Upper lobe of left lung (tissue), 6 donors: ENCODE results near the gene PURB. TPM values are rescaled to one million over a fixed set of nuclear protein-coding genes. Genes with fewer than 3 reads are reported as not detected.
A peak's percentile ranks its signal among the peaks of the same experiment; 100 is the strongest.

Experiments
- ATAC-seq, 2 donors: fragments of 200-7000 bp; cut with Tn5 transposase; one replicate each; pipeline ENCODE4 v1.9.1; 2022; ENCODE audit warnings: mild to moderate bottlenecking in 2 of 2, moderate library complexity in 2 of 2; ENCODE audit not compliant: low FRiP score in 2 of 2
- DNase-seq, 2 donors: peaks; one replicate each; pipeline ENCODE4 v3.0.0-alpha.2; 2019 to 2020
- H3K27ac ChIP-seq, 4 donors: fragments of 200-600 bp; sonication (generic); one replicate each; pipeline ENCODE4 v1.5.1; 2016 to 2019
- H3K27me3 ChIP-seq, 4 donors: fragments of 200-600 bp; sonication (generic); one replicate each; pipeline ENCODE4 v1.5.1; 2017 to 2019
- H3K36me3 ChIP-seq, 4 donors: fragments of 200-600 bp; sonication (generic); one replicate each; pipeline ENCODE4 v1.5.1; 2016 to 2019
- H3K4me1 ChIP-seq, 4 donors: fragments of 200-600 bp; sonication (generic); one replicate each; pipeline ENCODE4 v1.5.1; 2018 to 2019
- H3K4me3 ChIP-seq, 4 donors: fragments of 200-600 bp; sonication (generic); one replicate each; pipeline ENCODE4 v1.5.1; 2017 to 2019; ENCODE audit warnings: mild to moderate bottlenecking in 2 of 4, moderate library complexity in 1 of 4
- H3K9me3 ChIP-seq, 4 donors: fragments of 200-600 bp; sonication (generic); one replicate each; pipeline ENCODE4 v1.5.1; 2018 to 2019
- EP300 ChIP-seq, 4 donors: sonication (generic); formaldehyde crosslinking; IDR thresholded peaks; one replicate each; pipeline ENCODE4 v1.5.1; 2017; ENCODE audit warnings: antibody characterized with exemption in 4 of 4, control low read depth in 2 of 4
- POLR2A ChIP-seq, 4 donors: fragments of 450-650 bp; IDR thresholded peaks; one replicate each; pipeline ENCODE4 v1.5.1; 2016 to 2017; ENCODE audit warnings: antibody characterized with exemption in 4 of 4, mild to moderate bottlenecking in 2 of 4
- POLR2AphosphoS5 ChIP-seq, 2 donors: sonication (generic); formaldehyde crosslinking; IDR thresholded peaks; one replicate each; pipeline ENCODE4 v1.5.1; 2017; ENCODE audit warnings: antibody characterized with exemption in 2 of 2
- WGBS, 2 donors: methylation state at CpG; one replicate each; pipeline ENCODE4 v1.1.5; 2017 to 2018; 5-methylcytosine and 5-hydroxymethylcytosine counted together
- total RNA-seq, 6 donors: library from RNA; depleted of rRNA in 4 of 6; stranded (reverse); fragments of >200 nt in 4 of 6; gene quantifications; one replicate each; pipeline versions ENCODE4 v1.1.0 to v1.2.1, GENCODE V29; 2016 to 2021
- TF ChIP-seq, protein P1 (sequence below), 6 experiments: fragments of 450-650 bp in 4 of 6; fragments of 200-600 bp in 2 of 6; sonication (generic) in 2 of 6; IDR thresholded peaks; one replicate each; pipeline ENCODE4 v1.5.1; 2016 to 2019; ENCODE audit warnings: antibody characterized with exemption in 6 of 6
- donor health status: DM: no; HTN: no; CAD: no; lungs with moderate emphysema.
- donor health status: DM: no; HTN: yes; CAD: no; lungs with severe emphysema.

The PURB gene
- total RNA-seq, 6 donors from 2014 or later: 15.0 to 38.2 (median 21.7) TPM

DNA sequence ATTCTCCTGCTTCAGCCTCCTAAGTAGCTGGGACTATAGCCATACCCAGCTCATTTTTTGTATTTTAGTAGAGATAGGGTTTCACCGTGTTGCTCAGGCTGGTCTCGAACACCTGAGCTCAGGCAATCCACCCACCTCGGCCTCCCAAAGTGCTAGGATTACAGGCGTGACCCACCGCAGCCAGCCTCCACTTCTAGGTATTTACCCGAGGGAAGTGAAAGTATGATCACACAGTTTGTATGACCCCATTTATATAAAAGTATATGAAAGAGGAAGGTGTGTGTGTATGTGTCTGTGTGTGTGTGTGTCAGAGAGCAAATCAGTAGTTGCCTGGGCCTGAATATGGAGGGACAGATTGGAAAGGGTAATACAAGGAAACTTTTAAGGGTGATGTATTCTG, 2.0 kb upstream of the PURB start:
- Histone ChIP-seq H3K27ac (peak overlapping the region in 1 of 4 donors; percentile 7), H3K36me3 (no peaks in the 10 kb centered on the region), H3K4me3 (no peak overlapping the region), H3K27me3 (no peaks in the 10 kb centered on the region), H3K4me1 (peaks cover 20 to 31% (median 25%) of the 10 kb centered on the region in 4 donors), H3K9me3 (no peaks in the 10 kb centered on the region)
- 83 to 88% methylated on average over 6 of the region's 6 CpGs for WGBS, 2 donors
- DNase-seq: no peak
- ATAC-seq: no peak
- TF ChIP-seq, protein P1, sequence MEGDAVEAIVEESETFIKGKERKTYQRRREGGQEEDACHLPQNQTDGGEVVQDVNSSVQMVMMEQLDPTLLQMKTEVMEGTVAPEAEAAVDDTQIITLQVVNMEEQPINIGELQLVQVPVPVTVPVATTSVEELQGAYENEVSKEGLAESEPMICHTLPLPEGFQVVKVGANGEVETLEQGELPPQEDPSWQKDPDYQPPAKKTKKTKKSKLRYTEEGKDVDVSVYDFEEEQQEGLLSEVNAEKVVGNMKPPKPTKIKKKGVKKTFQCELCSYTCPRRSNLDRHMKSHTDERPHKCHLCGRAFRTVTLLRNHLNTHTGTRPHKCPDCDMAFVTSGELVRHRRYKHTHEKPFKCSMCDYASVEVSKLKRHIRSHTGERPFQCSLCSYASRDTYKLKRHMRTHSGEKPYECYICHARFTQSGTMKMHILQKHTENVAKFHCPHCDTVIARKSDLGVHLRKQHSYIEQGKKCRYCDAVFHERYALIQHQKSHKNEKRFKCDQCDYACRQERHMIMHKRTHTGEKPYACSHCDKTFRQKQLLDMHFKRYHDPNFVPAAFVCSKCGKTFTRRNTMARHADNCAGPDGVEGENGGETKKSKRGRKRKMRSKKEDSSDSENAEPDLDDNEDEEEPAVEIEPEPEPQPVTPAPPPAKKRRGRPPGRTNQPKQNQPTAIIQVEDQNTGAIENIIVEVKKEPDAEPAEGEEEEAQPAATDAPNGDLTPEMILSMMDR (IDR thresholded peaks at IDR 0.05): no peak
- TF ChIP-seq POLR2AphosphoS5 (IDR thresholded peaks at IDR 0.05) (no peak), EP300 (IDR thresholded peaks at IDR 0.05) (no peak), POLR2A (IDR thresholded peaks at IDR 0.05) (no peak)

DNA sequence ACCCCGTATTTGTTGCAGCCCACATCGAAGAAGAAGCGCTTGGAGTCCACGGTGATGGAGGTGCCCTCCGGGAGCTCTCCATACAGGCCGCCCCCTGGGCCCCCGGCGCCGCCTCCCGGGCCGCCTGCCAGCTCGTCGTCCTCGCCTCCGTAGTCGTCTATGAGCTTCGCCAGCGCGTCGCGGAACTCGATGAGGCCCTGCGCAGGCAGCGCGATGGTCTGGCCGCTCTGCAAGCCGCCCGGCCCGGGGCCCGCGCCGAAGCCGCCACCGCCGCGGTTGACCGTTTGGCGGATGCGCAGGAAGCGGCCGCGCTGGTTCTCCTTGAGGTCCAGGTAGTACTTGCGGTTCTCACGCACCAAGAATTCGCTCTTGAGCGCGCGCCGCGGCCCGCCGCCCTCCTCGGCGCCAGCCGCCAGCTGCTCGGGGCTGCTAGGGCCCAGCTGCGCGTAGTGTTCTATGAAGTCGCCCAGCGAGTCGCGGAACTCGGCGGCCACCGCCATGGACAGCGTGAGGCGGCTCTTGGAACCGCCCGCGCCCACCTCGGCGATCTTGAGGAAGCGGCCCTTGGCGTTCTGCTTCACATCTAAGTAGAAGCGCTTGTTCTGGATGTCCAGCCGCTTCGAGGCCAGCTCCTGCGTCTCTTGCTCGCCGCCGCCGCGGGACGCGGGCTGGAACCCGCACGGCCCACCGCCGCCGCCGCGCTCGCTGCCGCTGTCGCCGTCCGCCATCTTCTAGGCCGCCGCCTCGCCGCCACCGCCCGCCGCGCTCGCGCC, 523 bp downstream of the PURB start:
- no peaks in the 10 kb centered on the region for H3K27me3 ChIP-seq
- TF ChIP-seq POLR2A (IDR thresholded peaks at IDR 0.05) (peak in 2 of 4 donors; percentile 57 to 81), EP300 (IDR thresholded peaks at IDR 0.05) (no peak), POLR2AphosphoS5 (IDR thresholded peaks at IDR 0.05) (peak in 1 of 2 donors; percentile 52)
- TF ChIP-seq, protein P1 (IDR thresholded peaks at IDR 0.05): peak in 1 of 6 experiments; percentile 4
- 2% methylated on average over 27 of the region's 107 CpGs; no CpG with 5 or more reads in 1 of the 2 donors for WGBS, 2 donors
- no peaks in the 10 kb centered on the region for H3K9me3 ChIP-seq
- peak overlapping the region; percentile 57 to 95 (median 77) for H3K4me3 ChIP-seq
- peak overlapping the region; percentile 94 to 99 (median 99) for H3K27ac ChIP-seq
- H3K4me1 ChIP-seq: peaks cover 45 to 56% (median 49%) of the 10 kb centered on the region in 4 donors
- DNase-seq (peak; percentile 46 to 95), ATAC-seq (peak; percentile 49 to 55)
- no peaks in the 10 kb centered on the region for H3K36me3 ChIP-seq

DNA sequence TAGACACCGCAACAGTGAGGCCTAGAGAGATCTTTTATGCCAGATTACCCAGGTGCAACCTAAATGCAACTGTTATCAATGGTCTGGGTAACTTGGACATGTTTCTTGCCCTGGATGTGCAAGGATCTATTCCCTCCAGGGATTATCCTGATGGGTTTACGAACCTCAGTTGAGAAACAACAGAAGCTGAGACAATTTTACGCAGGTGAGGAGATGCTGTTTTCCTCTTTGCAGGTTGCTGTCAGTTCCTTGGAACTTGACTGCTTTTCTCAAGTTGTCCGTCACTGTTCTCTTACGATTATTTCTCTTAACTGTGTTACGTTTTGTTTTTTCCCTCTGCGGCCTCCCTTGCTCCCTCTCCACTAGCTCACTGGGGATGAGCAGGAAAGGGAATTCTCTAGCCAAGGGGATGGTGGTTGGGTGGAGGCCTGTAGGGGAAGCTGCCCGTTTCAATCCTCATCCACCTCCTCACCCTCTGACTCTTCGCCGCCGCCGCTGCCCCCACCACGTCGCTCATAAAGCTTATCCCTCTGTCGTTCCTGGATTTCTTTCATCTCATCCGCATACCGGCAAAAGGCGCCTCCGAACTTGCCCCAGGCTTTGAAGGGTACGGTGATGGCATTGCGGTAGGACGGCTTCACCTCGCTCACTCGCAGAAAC, 1.2 kb downstream of the PURB start:
- no peaks in the 10 kb centered on the region for H3K9me3 ChIP-seq
- H3K4me3 ChIP-seq: peak overlapping the region; percentile 57 to 95 (median 77)
- H3K4me1 ChIP-seq: peaks cover 51 to 59% (median 53%) of the 10 kb centered on the region in 4 donors
- ATAC-seq: no peak
- H3K27me3 ChIP-seq: no peaks in the 10 kb centered on the region
- WGBS, 2 donors: 21 to 22% methylated on average over 22 to 23 of the region's 24 CpGs
- no peaks in the 10 kb centered on the region for H3K36me3 ChIP-seq
- no peak for TF ChIP-seq EP300 (IDR thresholded peaks at IDR 0.05)
- TF ChIP-seq, protein P1 (IDR thresholded peaks at IDR 0.05): no peak
- TF ChIP-seq POLR2A (IDR thresholded peaks at IDR 0.05): no peak
- no peak for TF ChIP-seq POLR2AphosphoS5 (IDR thresholded peaks at IDR 0.05)
- peak overlapping the region; percentile 94 to 99 (median 99) for H3K27ac ChIP-seq
- no peak for DNase-seq

DNA sequence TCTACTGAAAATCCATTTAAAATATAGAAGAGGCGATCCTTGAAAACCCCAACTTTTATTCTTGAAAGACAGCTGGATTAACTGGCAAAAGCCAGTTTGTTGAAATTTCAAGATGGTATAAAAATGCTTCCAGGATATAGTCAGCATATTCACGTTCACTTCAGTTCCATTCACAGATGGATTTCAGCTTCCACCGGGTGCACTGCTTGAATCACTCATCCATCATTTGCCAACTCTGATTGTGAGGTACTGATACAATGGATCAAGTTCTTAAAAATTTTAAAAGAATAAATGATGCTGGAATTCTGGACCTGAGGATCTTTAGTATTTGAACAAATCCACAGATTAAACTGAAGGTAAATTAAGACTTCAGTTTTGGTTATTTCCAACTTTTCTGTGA, 2.4 kb downstream of the PURB start:
- Histone ChIP-seq H3K4me3 (peak overlapping the region in 2 of 4 donors; percentile 19 to 57), H3K36me3 (no peaks in the 10 kb centered on the region), H3K4me1 (peaks cover 51 to 63% (median 57%) of the 10 kb centered on the region in 4 donors), H3K27ac (no peak overlapping the region), H3K27me3 (no peaks in the 10 kb centered on the region), H3K9me3 (no peaks in the 10 kb centered on the region)
- no peak for DNase-seq
- no peak for ATAC-seq
- TF ChIP-seq, protein P1 (IDR thresholded peaks at IDR 0.05): no peak
- TF ChIP-seq POLR2A (IDR thresholded peaks at IDR 0.05) (no peak), POLR2AphosphoS5 (IDR thresholded peaks at IDR 0.05) (no peak), EP300 (IDR thresholded peaks at IDR 0.05) (no peak)
- 55 to 63% methylated on average over 3 of the region's 3 CpGs for WGBS, 2 donors
